ENCODE measurements around the gene TSPAN11. TPM values are rescaled to one million over a fixed set of nuclear protein-coding genes. Genes with fewer than 3 reads are reported as not detected.

Gene TSPAN11
- total RNA-seq, 1 donor from 2014 or later: 31.0 TPM

- Mint-ChIP-seq H3K4me1 (ENCODE audit: low read depth, unreplicated experiment) (peaks cover 18% of the 10 kb centered on the region), H3K27ac (ENCODE audit: unreplicated experiment) (no peak overlapping the region), H3K9me3 (ENCODE audit: unreplicated experiment) (peaks cover 16% of the 10 kb centered on the region), H3K4me3 (ENCODE audit: unreplicated experiment) (no peak overlapping the region), H3K27me3 (ENCODE audit: unreplicated experiment) (peaks cover 20% of the 10 kb centered on the region), H3K36me3 (ENCODE audit: unreplicated experiment) (peaks cover 7% of the 10 kb centered on the region)
- peak; percentile 15 for DNase-seq
- no peak for TF ChIP-seq CTCF (IDR thresholded peaks at IDR 0.05; ENCODE audit: partially characterized antibody, unreplicated experiment)
These were observed 71.3 kb downstream of the TSPAN11 start for GRCh38 chr12:30997685-30998440.

- peaks cover 19% of the 10 kb centered on the region for H3K4me1 Mint-ChIP-seq (ENCODE audit: low read depth, unreplicated experiment)
- no peak for TF ChIP-seq CTCF (IDR thresholded peaks at IDR 0.05; ENCODE audit: partially characterized antibody, unreplicated experiment)
- no peak overlapping the region for H3K4me3 Mint-ChIP-seq (ENCODE audit: unreplicated experiment)
- H3K36me3 Mint-ChIP-seq (ENCODE audit: unreplicated experiment): peaks cover 7% of the 10 kb centered on the region
- H3K27me3 Mint-ChIP-seq (ENCODE audit: unreplicated experiment): peaks cover 19% of the 10 kb centered on the region
- peaks cover 11% of the 10 kb centered on the region for H3K9me3 Mint-ChIP-seq (ENCODE audit: unreplicated experiment)
- peak; percentile 2 for DNase-seq
- H3K27ac Mint-ChIP-seq (ENCODE audit: unreplicated experiment): no peak overlapping the region
These were observed 72.5 kb downstream of the TSPAN11 start for GRCh38 chr12:30999011-30999410.

DNA sequence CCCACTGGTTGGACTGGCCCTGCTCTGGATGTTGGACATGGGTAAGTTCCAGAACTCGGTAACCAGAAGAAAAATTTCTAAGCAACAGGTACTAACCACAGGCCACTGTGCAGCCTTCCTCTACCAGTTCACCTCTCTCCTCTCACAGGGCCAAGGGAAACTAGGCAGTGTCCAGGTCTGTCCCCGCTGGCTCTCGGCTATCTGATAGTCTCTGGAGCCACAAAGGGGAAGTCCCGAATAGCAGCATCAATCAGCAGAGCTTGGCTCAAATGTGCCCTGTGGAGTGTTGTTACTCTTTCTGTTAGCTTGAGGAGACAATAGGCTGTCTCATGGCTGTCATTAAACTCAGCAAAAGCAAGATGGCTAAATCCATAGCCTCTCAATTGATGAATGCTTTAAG lies 73.2 kb downstream of the TSPAN11 start:
- Mint-ChIP-seq H3K4me1 (ENCODE audit: low read depth, unreplicated experiment) (peaks cover 19% of the 10 kb centered on the region), H3K36me3 (ENCODE audit: unreplicated experiment) (peaks cover 7% of the 10 kb centered on the region), H3K27me3 (ENCODE audit: unreplicated experiment) (peaks cover 19% of the 10 kb centered on the region), H3K4me3 (ENCODE audit: unreplicated experiment) (no peak overlapping the region), H3K9me3 (ENCODE audit: unreplicated experiment) (peaks cover 11% of the 10 kb centered on the region), H3K27ac (ENCODE audit: unreplicated experiment) (no peak overlapping the region)
- no peak for DNase-seq
- TF ChIP-seq CTCF (IDR thresholded peaks at IDR 0.05; ENCODE audit: partially characterized antibody, unreplicated experiment): no peak

DNA sequence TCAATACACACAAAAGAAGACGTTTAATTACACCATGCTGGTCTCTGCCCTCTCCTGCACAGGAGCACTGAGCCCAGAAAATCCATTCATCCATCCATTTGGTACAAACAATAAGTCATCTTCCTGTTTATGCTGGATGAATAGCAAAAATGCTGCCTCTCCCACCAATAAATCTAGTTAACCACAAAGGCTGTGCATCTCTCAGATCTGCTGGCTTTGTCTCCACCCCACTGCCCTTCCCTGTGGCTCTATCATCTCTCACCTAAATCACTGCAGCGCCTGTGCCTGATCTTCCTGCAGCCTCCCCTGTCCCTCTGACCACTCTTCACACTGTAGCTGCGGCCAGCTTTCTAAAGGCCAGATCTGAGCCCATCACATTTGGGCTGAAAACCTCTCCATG lies 74.2 kb downstream of the TSPAN11 start:
- peaks cover 20% of the 10 kb centered on the region for H3K4me1 Mint-ChIP-seq (ENCODE audit: low read depth, unreplicated experiment)
- H3K9me3 Mint-ChIP-seq (ENCODE audit: unreplicated experiment): peaks cover 10% of the 10 kb centered on the region
- no peak for TF ChIP-seq CTCF (IDR thresholded peaks at IDR 0.05; ENCODE audit: partially characterized antibody, unreplicated experiment)
- H3K36me3 Mint-ChIP-seq (ENCODE audit: unreplicated experiment): peaks cover 7% of the 10 kb centered on the region
- no peak for DNase-seq
- H3K27me3 Mint-ChIP-seq (ENCODE audit: unreplicated experiment): peaks cover 19% of the 10 kb centered on the region
- no peak overlapping the region for H3K27ac Mint-ChIP-seq (ENCODE audit: unreplicated experiment)
- no peak overlapping the region for H3K4me3 Mint-ChIP-seq (ENCODE audit: unreplicated experiment)

GRCh38 chr12:31001581-31002360 lies 75.2 kb downstream of the TSPAN11 start:
- no peak overlapping the region for H3K27ac Mint-ChIP-seq (ENCODE audit: unreplicated experiment)
- peaks cover 15% of the 10 kb centered on the region for H3K4me1 Mint-ChIP-seq (ENCODE audit: low read depth, unreplicated experiment)
- H3K9me3 Mint-ChIP-seq (ENCODE audit: unreplicated experiment): peaks cover 6% of the 10 kb centered on the region
- H3K36me3 Mint-ChIP-seq (ENCODE audit: unreplicated experiment): peaks cover 5% of the 10 kb centered on the region
- TF ChIP-seq CTCF (IDR thresholded peaks at IDR 0.05; ENCODE audit: partially characterized antibody, unreplicated experiment): no peak
- peak; percentile 3 for DNase-seq
- H3K4me3 Mint-ChIP-seq (ENCODE audit: unreplicated experiment): no peak overlapping the region
- peaks cover 13% of the 10 kb centered on the region for H3K27me3 Mint-ChIP-seq (ENCODE audit: unreplicated experiment)

All from glutamatergic neuron (in vitro differentiated cells).